ENCODE data around the gene FOSL1. TPM values are rescaled to one million over a fixed set of nuclear protein-coding genes. Genes with fewer than 3 reads are reported as not detected.
A peak's percentile ranks its signal among the peaks of the same experiment; 100 is the strongest.

Gene FOSL1
- total and polyA plus RNA-seq, 11 donors: 0.22 to 48.1 (median 1.5) TPM

GRCh38 chr11:65862191-65862735 lies 37.9 kb downstream of the FOSL1 start:
- no peaks in the 10 kb centered on the region for H3K27me3 ChIP-seq
- no peak for TF ChIP-seq CTCF (IDR thresholded peaks at IDR 0.05)
- TF ChIP-seq POLR2A (IDR thresholded peaks at IDR 0.05): no peak
- peaks cover 0 to 35% (median 22%) of the 10 kb centered on the region in 12 donors for H3K4me1 ChIP-seq
- no peaks in the 10 kb centered on the region for H3K9me3 ChIP-seq
- no peak for ATAC-seq
- H3K4me3 ChIP-seq: no peak overlapping the region
- intact Hi-C loops (cut with DNase I): loop anchor here in 1 of 10 donors (10.0 kb wide), 1 partner anchor 483 kb away; the partner anchor contains the start of genes B4GAT1 and BRMS1
- H3K27ac ChIP-seq: peak overlapping the region in 2 of 12 donors; percentile 6 to 98
- peak in 3 of 5 donors; percentile 24 to 45 (median 25) for DNase-seq
- peaks cover 0 to 60% (median 56%) of the 10 kb centered on the region in 9 donors for H3K36me3 ChIP-seq
- WGBS, 4 donors: 74 to 96% (median 88%) methylated on average over 4 to 5 of the region's 5 CpGs

- ATAC-seq: no peak
- H3K27me3 ChIP-seq: no peaks in the 10 kb centered on the region
- peak overlapping the region in 11 of 12 donors; percentile 70 to 100 (median 78) for H3K4me3 ChIP-seq
- peak in 3 of 5 donors; percentile 23 to 58 (median 27) for DNase-seq
- 83 to 91% (median 87%) methylated on average over 8 to 13 of the region's 13 CpGs for WGBS, 4 donors
- TF ChIP-seq POLR2A (IDR thresholded peaks at IDR 0.05) (no peak), CTCF (IDR thresholded peaks at IDR 0.05) (no peak)
- peak overlapping the region in 11 of 12 donors; percentile 94 to 99 (median 98) for H3K27ac ChIP-seq
- peaks cover 0 to 38% (median 24%) of the 10 kb centered on the region in 12 donors for H3K4me1 ChIP-seq
- peaks cover 0 to 54% (median 50%) of the 10 kb centered on the region in 9 donors for H3K36me3 ChIP-seq
- intact Hi-C loops (cut with DNase I): loop anchor here in 3 of 10 donors (2.0 to 10.0 kb wide), 3 partner anchors 27 to 483 kb away; partner anchors contain the start of genes B4GAT1 (in 1 of the 3), BRMS1 (in 1 of the 3), C11orf68 (in 1 of the 3) and DRAP1 (in 1 of the 3)
- H3K9me3 ChIP-seq: no peaks in the 10 kb centered on the region
Observed at GRCh38 chr11:65861533-65862183, 38.5 kb downstream of the FOSL1 start.

- TF ChIP-seq POLR2A (IDR thresholded peaks at IDR 0.05) (no peak), CTCF (IDR thresholded peaks at IDR 0.05) (no peak)
- peaks cover 0 to 43% (median 29%) of the 10 kb centered on the region in 12 donors for H3K4me1 ChIP-seq
- WGBS, 4 donors: 9 to 20% (median 10%) methylated on average over 6 to 14 of the region's 14 CpGs
- intact Hi-C loops (cut with DNase I): loop anchor here in 3 of 10 donors (2.0 to 10.0 kb wide), 3 partner anchors 28 to 484 kb away; partner anchors contain the start of genes B4GAT1 (in 1 of the 3), BRMS1 (in 1 of the 3), C11orf68 (in 1 of the 3) and DRAP1 (in 1 of the 3)
- no peaks in the 10 kb centered on the region for H3K27me3 ChIP-seq
- H3K27ac ChIP-seq: peak overlapping the region; percentile 94 to 99 (median 98)
- ATAC-seq: no peak
- H3K4me3 ChIP-seq: peak overlapping the region; percentile 70 to 100 (median 82)
- H3K9me3 ChIP-seq: no peaks in the 10 kb centered on the region
- peak in 4 of 5 donors; percentile 14 to 65 (median 38) for DNase-seq
- H3K36me3 ChIP-seq: peaks cover 0 to 51% (median 48%) of the 10 kb centered on the region in 9 donors
Observed at GRCh38 chr11:65861165-65861505, 39.1 kb downstream of the FOSL1 start.

Measured in heart left ventricle (tissue), 16 donors.